Measurements from ENCODE around the gene PBOV1. TPM values are rescaled to one million over a fixed set of nuclear protein-coding genes. Genes with fewer than 3 reads are reported as not detected.

The PBOV1 gene
- polyA plus RNA-seq, 1 experiment = not detected

- TF ChIP-seq CTCF (IDR thresholded peaks at IDR 0.05; ENCODE audit: insufficient read depth, low read depth, low read length) = no peak
- no peak for DNase-seq (ENCODE audit: low read depth)
- no peak overlapping the region for H3K4me3 ChIP-seq (ENCODE audit: low read depth, low read length)
- CTCF ChIA-PET = no interaction called here
- POLR2A ChIA-PET = no interaction called here
- no peaks in the 10 kb centered on the region for H3K36me3 ChIP-seq (ENCODE audit: control insufficient read depth, insufficient read depth, low read length)
- H3K27me3 ChIP-seq (ENCODE audit: control insufficient read depth, insufficient read depth, low read length) = no peaks in the 10 kb centered on the region
Measured at GRCh38 chr6:138229072-138229471, 10.8 kb upstream of the PBOV1 start.

- TF ChIP-seq CTCF (IDR thresholded peaks at IDR 0.05; ENCODE audit: insufficient read depth, low read depth, low read length) = no peak
- Histone ChIP-seq H3K4me3 (ENCODE audit: low read depth, low read length) (no peak overlapping the region), H3K27me3 (ENCODE audit: control insufficient read depth, insufficient read depth, low read length) (no peaks in the 10 kb centered on the region), H3K36me3 (ENCODE audit: control insufficient read depth, insufficient read depth, low read length) (no peaks in the 10 kb centered on the region)
- POLR2A ChIA-PET = interaction anchor here (0.7 kb wide), 1 partner anchor 19 kb away, joined by 4 read pairs; no protein-coding TSS in a partner anchor
- CTCF ChIA-PET = no interaction called here
- no peak for DNase-seq (ENCODE audit: low read depth)
Measured at GRCh38 chr6:138227316-138227781, 9.1 kb upstream of the PBOV1 start.

GRCh38 chr6:138226700-138227315, 8.5 kb upstream of the PBOV1 start:
- no peak for TF ChIP-seq CTCF (IDR thresholded peaks at IDR 0.05; ENCODE audit: insufficient read depth, low read depth, low read length)
- POLR2A ChIA-PET = interaction anchor here (0.7 kb wide), 1 partner anchor 19 kb away, joined by 4 read pairs; no protein-coding TSS in a partner anchor
- H3K4me3 ChIP-seq (ENCODE audit: low read depth, low read length) = no peak overlapping the region
- no peaks in the 10 kb centered on the region for H3K27me3 ChIP-seq (ENCODE audit: control insufficient read depth, insufficient read depth, low read length)
- CTCF ChIA-PET = interaction anchor here (0.8 to 1.4 kb wide), 2 partner anchors 9 to 16 kb away, joined by 3 read pairs; no protein-coding TSS in a partner anchor
- H3K36me3 ChIP-seq (ENCODE audit: control insufficient read depth, insufficient read depth, low read length) = no peaks in the 10 kb centered on the region
- DNase-seq (ENCODE audit: low read depth) = no peak

GRCh38 chr6:138225953-138226352, 7.7 kb upstream of the PBOV1 start:
- ChIA-PET POLR2A (no interaction called here), CTCF (interaction anchor here (0.8 to 1.4 kb wide), 2 partner anchors 9 to 15 kb away, joined by 3 read pairs; no protein-coding TSS in a partner anchor)
- no peak for DNase-seq (ENCODE audit: low read depth)
- Histone ChIP-seq H3K4me3 (ENCODE audit: low read depth, low read length) (no peak overlapping the region), H3K27me3 (ENCODE audit: control insufficient read depth, insufficient read depth, low read length) (no peaks in the 10 kb centered on the region), H3K36me3 (ENCODE audit: control insufficient read depth, insufficient read depth, low read length) (no peaks in the 10 kb centered on the region)
- no peak for TF ChIP-seq CTCF (IDR thresholded peaks at IDR 0.05; ENCODE audit: insufficient read depth, low read depth, low read length)

GRCh38 chr6:138222901-138223546, 4.7 kb upstream of the PBOV1 start:
- POLR2A ChIA-PET = no interaction called here
- Histone ChIP-seq H3K27me3 (ENCODE audit: control insufficient read depth, insufficient read depth, low read length) (no peaks in the 10 kb centered on the region; the same call in 1 of the 2 replicates), H3K36me3 (ENCODE audit: control insufficient read depth, insufficient read depth, low read length) (no peaks in the 10 kb centered on the region), H3K4me3 (ENCODE audit: low read depth, low read length) (no peak overlapping the region)
- CTCF ChIA-PET = interaction anchor here (0.7 to 1.7 kb wide), 8 partner anchors 8 to 1079 kb away, joined by 3 to 6 read pairs (median 3); no protein-coding TSS in a partner anchor
- no peak for TF ChIP-seq CTCF (IDR thresholded peaks at IDR 0.05; ENCODE audit: insufficient read depth, low read depth, low read length)
- no peak for DNase-seq (ENCODE audit: low read depth)

All from BJ (cell line).